ENCODE data around the gene SLC16A4. TPM values are rescaled to one million over a fixed set of nuclear protein-coding genes. Genes with fewer than 3 reads are reported as not detected.

Gene SLC16A4
- total and polyA plus RNA-seq, 2 experiments from 2014 or later: 0.94 to 1.6 TPM

- 0 out of 2 replicates have a peak within 1 kb of the TSS, but pooled peaks have one; percentile 98 for H3K27ac Mint-ChIP-seq
- Histone ChIP-seq H3K27me3 (ENCODE audit: insufficient read depth) (no peaks in the 10 kb centered on the region), H2AFZ (no peak within 1 kb of the TSS), H3K4me1 (ENCODE audit: insufficient read depth) (peaks cover 34% of the 10 kb centered on the region), H3K4me3 (peak within 1 kb of the TSS; percentile 88), H3K36me3 (ENCODE audit: insufficient read depth) (no peaks in the 10 kb centered on the region; the same call in 1 of the 2 replicates), H3K4me2 (peak within 1 kb of the TSS; percentile 89), H4K20me1 (replicated peaks; ENCODE audit: insufficient read depth) (peaks cover 38% of the 10 kb centered on the region), H3F3A (replicated peaks; ENCODE audit: low read depth) (no peaks in the 10 kb centered on the region), H3K27ac (ENCODE audit: low read depth) (peak within 1 kb of the TSS; percentile 87), H3K9me2 (ENCODE audit: insufficient read depth) (no peaks in the 10 kb centered on the region), H3K79me2 (replicated peaks; ENCODE audit: insufficient read depth) (peaks cover 52% of the 10 kb centered on the region)
- H3K36me3 Mint-ChIP-seq (ENCODE audit: low read depth): peaks cover 47% of the 10 kb centered on the region
- TF ChIP-seq JUNB (IDR thresholded peaks at IDR 0.05; ENCODE audit: unreplicated experiment): no peak
- no peak for TF ChIP-seq EZH2phosphoT487 (IDR thresholded peaks at IDR 0.05; ENCODE audit: unreplicated experiment)
- peak; percentile 81 for ATAC-seq
- peaks cover 40% of the 10 kb centered on the region for H3K4me1 Mint-ChIP-seq
- peak; percentile 100 for DNase-seq (ENCODE audit: low spot score)
- no peak within 1 kb of the TSS for H3K4me3 Mint-ChIP-seq
- peaks cover 5% of the 10 kb centered on the region; the same call in 2 of the 3 replicates for H3K9me3 Mint-ChIP-seq
- peaks cover 10% of the 10 kb centered on the region for H3K27me3 Mint-ChIP-seq (ENCODE audit: insufficient read depth, low read depth, poor library complexity)
These were observed 51.9 kb downstream of the SLC16A4 start, which contains the start of gene RBM15 for GRCh38 chr1:110338886-110339406. Gene RBM15, plus strand, starts transcription at chr1:110339377. Its CDS starts 29 bp downstream, at chr1:110339406.

- Mint-ChIP-seq H3K4me1 (peaks cover 35% of the 10 kb centered on the region), H3K27me3 (ENCODE audit: insufficient read depth, low read depth, poor library complexity) (peaks cover 10% of the 10 kb centered on the region), H3K4me3 (no peak overlapping the region; the same call in 2 of the 3 replicates), H3K9me3 (peaks cover 5% of the 10 kb centered on the region; the same call in 2 of the 3 replicates), H3K27ac (peak overlapping the region; percentile 98), H3K36me3 (ENCODE audit: low read depth) (peaks cover 42% of the 10 kb centered on the region)
- no peaks in the 10 kb centered on the region for H3K27me3 ChIP-seq (ENCODE audit: insufficient read depth)
- H3K4me3 ChIP-seq: peak overlapping the region; percentile 88
- no peak; the same call in 1 of the 2 replicates for TF ChIP-seq POLR2AphosphoS5 (IDR thresholded peaks at IDR 0.05; ENCODE audit: low read depth)
- TF ChIP-seq ZNF331 (CRISPR knock-in tag; IDR thresholded peaks at IDR 0.05; ENCODE audit: low read depth): no peak
- no peak for TF ChIP-seq JUNB (IDR thresholded peaks at IDR 0.05; ENCODE audit: unreplicated experiment)
- peak; percentile 91 for TF ChIP-seq CREB1 (CRISPR knock-in tag; IDR thresholded peaks at IDR 0.05; ENCODE audit: low read depth)
- TF ChIP-seq STAT1 (IDR thresholded peaks at IDR 0.05; ENCODE audit: unreplicated experiment): no peak
- TF ChIP-seq ZNF462 (CRISPR knock-in tag; IDR thresholded peaks at IDR 0.05): no peak
- TF ChIP-seq CTCF (conservative IDR thresholded peaks at IDR 0.05; ENCODE audit: low read depth in 2 of 2): peak; percentile 39 to 41
- peaks cover 28% of the 10 kb centered on the region for H3K4me1 ChIP-seq (ENCODE audit: insufficient read depth)
- no peaks in the 10 kb centered on the region for H3F3A ChIP-seq (replicated peaks; ENCODE audit: low read depth)
- no peaks in the 10 kb centered on the region for H3K9me2 ChIP-seq (ENCODE audit: insufficient read depth)
- peak overlapping the region; percentile 87 for H3K27ac ChIP-seq (ENCODE audit: low read depth)
- H2AFZ ChIP-seq: peak overlapping the region; percentile 92; the same call in 1 of the 2 replicates
- H3K79me2 ChIP-seq (replicated peaks; ENCODE audit: insufficient read depth): peaks cover 46% of the 10 kb centered on the region
- H3K4me2 ChIP-seq: peak overlapping the region; percentile 83
- DNase-seq (ENCODE audit: low spot score): peak; percentile 86
- peaks cover 32% of the 10 kb centered on the region for H4K20me1 ChIP-seq (replicated peaks; ENCODE audit: insufficient read depth)
- ATAC-seq: peak; percentile 75
- no peaks in the 10 kb centered on the region; the same call in 1 of the 2 replicates for H3K36me3 ChIP-seq (ENCODE audit: insufficient read depth)
These were observed 52.4 kb downstream of the SLC16A4 start for GRCh38 chr1:110338309-110338885.

Data from GM23338 (cell line).